H1 (cell line): ENCODE results near the gene CEACAM7. TPM values are rescaled to one million over a fixed set of nuclear protein-coding genes. Genes with fewer than 3 reads are reported as not detected.

ENCODE experiments used
- GABPA ChIP-seq: IDR thresholded peaks from 2 replicates; pipeline ENCODE4 v1.6.1; 2011; ENCODE audit warnings: mild to moderate bottlenecking, low read length, moderate library complexity, borderline replicate concordance; ENCODE audit not compliant: insufficient read depth
- polyA plus RNA-seq, 7 experiments: library from polyadenylated mRNA; depleted of rRNA in 3 of 7; stranded (reverse) in 5 of 7; unstranded in 2 of 7; fragments of >200 nt in 5 of 7; fragments of 200-250 nt in 2 of 7; gene quantifications; 1 replicate in 5 of 7; 2 replicates in 1 of 7; 4 replicates in 1 of 7; pipeline versions ENCODE4 v1.2.1 to v1.2.3, GENCODE V29; 2011 to 2013; ENCODE audit warnings: missing spikeins in 2 of 7, mixed read lengths in 2 of 7
- total RNA-seq: library from RNA; stranded (reverse); fragmentation: NEBNext Ultra II Directional; extraction: Animal tissue kit (Norgen Biotek cat#: 25700); gene quantifications from 2 replicates; pipeline ENCODE4 v1.2.1, GENCODE V29; 2021
- TF ChIP-seq, protein P1 (sequence below): fragments of 300-600 bp; sonication (generic); IDR thresholded peaks from 2 replicates; pipeline ENCODE4 v1.7.1; 2012; ENCODE audit warnings: low read length, moderate library complexity, mild to moderate bottlenecking, inconsistent platforms; ENCODE audit not compliant: insufficient replicate concordance

The CEACAM7 gene
- total and polyA plus RNA-seq, 2 of the 8 experiments (the other 6 are each of a cell fraction or from before 2014, with no cell fraction given) = not detected

DNA sequence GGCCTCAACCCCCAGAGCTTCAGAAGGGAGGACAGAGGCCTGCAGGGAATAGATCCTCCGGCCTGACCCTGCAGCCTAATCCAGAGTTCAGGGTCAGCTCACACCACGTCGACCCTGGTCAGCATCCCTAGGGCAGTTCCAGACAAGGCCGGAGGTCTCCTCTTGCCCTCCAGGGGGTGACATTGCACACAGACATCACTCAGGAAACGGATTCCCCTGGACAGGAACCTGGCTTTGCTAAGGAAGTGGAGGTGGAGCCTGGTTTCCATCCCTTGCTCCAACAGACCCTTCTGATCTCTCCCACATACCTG is 19.4 kb upstream of the CEACAM7 start (continued):
- TF ChIP-seq, protein P1, sequence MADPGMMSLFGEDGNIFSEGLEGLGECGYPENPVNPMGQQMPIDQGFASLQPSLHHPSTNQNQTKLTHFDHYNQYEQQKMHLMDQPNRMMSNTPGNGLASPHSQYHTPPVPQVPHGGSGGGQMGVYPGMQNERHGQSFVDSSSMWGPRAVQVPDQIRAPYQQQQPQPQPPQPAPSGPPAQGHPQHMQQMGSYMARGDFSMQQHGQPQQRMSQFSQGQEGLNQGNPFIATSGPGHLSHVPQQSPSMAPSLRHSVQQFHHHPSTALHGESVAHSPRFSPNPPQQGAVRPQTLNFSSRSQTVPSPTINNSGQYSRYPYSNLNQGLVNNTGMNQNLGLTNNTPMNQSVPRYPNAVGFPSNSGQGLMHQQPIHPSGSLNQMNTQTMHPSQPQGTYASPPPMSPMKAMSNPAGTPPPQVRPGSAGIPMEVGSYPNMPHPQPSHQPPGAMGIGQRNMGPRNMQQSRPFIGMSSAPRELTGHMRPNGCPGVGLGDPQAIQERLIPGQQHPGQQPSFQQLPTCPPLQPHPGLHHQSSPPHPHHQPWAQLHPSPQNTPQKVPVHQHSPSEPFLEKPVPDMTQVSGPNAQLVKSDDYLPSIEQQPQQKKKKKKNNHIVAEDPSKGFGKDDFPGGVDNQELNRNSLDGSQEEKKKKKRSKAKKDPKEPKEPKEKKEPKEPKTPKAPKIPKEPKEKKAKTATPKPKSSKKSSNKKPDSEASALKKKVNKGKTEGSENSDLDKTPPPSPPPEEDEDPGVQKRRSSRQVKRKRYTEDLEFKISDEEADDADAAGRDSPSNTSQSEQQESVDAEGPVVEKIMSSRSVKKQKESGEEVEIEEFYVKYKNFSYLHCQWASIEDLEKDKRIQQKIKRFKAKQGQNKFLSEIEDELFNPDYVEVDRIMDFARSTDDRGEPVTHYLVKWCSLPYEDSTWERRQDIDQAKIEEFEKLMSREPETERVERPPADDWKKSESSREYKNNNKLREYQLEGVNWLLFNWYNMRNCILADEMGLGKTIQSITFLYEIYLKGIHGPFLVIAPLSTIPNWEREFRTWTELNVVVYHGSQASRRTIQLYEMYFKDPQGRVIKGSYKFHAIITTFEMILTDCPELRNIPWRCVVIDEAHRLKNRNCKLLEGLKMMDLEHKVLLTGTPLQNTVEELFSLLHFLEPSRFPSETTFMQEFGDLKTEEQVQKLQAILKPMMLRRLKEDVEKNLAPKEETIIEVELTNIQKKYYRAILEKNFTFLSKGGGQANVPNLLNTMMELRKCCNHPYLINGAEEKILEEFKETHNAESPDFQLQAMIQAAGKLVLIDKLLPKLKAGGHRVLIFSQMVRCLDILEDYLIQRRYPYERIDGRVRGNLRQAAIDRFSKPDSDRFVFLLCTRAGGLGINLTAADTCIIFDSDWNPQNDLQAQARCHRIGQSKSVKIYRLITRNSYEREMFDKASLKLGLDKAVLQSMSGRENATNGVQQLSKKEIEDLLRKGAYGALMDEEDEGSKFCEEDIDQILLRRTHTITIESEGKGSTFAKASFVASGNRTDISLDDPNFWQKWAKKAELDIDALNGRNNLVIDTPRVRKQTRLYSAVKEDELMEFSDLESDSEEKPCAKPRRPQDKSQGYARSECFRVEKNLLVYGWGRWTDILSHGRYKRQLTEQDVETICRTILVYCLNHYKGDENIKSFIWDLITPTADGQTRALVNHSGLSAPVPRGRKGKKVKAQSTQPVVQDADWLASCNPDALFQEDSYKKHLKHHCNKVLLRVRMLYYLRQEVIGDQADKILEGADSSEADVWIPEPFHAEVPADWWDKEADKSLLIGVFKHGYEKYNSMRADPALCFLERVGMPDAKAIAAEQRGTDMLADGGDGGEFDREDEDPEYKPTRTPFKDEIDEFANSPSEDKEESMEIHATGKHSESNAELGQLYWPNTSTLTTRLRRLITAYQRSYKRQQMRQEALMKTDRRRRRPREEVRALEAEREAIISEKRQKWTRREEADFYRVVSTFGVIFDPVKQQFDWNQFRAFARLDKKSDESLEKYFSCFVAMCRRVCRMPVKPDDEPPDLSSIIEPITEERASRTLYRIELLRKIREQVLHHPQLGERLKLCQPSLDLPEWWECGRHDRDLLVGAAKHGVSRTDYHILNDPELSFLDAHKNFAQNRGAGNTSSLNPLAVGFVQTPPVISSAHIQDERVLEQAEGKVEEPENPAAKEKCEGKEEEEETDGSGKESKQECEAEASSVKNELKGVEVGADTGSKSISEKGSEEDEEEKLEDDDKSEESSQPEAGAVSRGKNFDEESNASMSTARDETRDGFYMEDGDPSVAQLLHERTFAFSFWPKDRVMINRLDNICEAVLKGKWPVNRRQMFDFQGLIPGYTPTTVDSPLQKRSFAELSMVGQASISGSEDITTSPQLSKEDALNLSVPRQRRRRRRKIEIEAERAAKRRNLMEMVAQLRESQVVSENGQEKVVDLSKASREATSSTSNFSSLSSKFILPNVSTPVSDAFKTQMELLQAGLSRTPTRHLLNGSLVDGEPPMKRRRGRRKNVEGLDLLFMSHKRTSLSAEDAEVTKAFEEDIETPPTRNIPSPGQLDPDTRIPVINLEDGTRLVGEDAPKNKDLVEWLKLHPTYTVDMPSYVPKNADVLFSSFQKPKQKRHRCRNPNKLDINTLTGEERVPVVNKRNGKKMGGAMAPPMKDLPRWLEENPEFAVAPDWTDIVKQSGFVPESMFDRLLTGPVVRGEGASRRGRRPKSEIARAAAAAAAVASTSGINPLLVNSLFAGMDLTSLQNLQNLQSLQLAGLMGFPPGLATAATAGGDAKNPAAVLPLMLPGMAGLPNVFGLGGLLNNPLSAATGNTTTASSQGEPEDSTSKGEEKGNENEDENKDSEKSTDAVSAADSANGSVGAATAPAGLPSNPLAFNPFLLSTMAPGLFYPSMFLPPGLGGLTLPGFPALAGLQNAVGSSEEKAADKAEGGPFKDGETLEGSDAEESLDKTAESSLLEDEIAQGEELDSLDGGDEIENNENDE = no peak
- TF ChIP-seq GABPA = no peak
